ENCODE results near the gene HOXB5. TPM values are rescaled to one million over a fixed set of nuclear protein-coding genes. Genes with fewer than 3 reads are reported as not detected.
A peak's percentile ranks its signal among the peaks of the same experiment; 100 is the strongest.

The HOXB5 gene
- total RNA-seq, 2 donors from 2014 or later, result 11.0 to 22.7 TPM

DNA sequence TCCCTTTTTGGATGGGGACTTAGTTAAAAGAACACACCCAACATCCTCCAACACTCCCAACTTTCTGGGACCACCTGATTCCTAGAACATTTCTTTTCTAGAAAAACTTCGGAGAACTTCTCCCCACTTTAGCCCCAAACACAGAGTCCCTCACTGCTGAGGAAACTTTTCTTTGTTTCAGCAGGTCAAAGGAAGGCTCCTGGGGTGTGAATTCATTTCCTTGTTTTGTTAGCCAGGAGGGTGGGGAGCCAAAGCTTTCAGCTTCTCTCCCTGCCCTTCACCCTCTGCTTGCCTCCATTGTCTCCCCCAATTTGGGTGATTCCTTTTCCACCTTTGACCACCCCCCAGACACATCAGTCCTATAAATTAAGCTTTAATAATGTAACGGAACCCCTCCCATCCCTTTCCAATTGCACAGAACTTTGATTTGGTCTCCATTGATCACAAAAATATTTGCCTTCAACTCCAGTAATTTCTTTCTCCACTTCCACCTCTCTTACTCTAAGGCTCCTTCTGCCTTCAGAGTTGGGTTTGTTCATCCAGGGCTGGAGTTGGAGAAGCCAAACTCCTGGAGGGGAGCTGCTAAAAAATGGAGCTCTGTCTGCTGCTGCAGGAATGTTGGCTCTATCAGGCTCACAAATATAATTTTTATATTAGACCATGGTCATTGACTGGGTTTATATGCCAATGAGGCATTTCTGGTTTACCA, 25.8 kb downstream of the HOXB5 start:
- H3K4me1 ChIP-seq, result peaks cover 21% of the 10 kb centered on the region
- TF ChIP-seq, protein P1, sequence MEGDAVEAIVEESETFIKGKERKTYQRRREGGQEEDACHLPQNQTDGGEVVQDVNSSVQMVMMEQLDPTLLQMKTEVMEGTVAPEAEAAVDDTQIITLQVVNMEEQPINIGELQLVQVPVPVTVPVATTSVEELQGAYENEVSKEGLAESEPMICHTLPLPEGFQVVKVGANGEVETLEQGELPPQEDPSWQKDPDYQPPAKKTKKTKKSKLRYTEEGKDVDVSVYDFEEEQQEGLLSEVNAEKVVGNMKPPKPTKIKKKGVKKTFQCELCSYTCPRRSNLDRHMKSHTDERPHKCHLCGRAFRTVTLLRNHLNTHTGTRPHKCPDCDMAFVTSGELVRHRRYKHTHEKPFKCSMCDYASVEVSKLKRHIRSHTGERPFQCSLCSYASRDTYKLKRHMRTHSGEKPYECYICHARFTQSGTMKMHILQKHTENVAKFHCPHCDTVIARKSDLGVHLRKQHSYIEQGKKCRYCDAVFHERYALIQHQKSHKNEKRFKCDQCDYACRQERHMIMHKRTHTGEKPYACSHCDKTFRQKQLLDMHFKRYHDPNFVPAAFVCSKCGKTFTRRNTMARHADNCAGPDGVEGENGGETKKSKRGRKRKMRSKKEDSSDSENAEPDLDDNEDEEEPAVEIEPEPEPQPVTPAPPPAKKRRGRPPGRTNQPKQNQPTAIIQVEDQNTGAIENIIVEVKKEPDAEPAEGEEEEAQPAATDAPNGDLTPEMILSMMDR (IDR thresholded peaks at IDR 0.05), result no peak
- peak overlapping the region; percentile 34 for H3K27ac ChIP-seq
- intact Hi-C loops (cut with DNase I), result no loop called here
- H3K4me3 ChIP-seq, result no peak overlapping the region
- peak overlapping the region in 1 of 2 donors; percentile 27 for H3K9ac ChIP-seq (ENCODE audit: low read depth in 2 of 2, low read length in 2 of 2)
- H3K27me3 ChIP-seq, result no peaks in the 10 kb centered on the region
- no peaks in the 10 kb centered on the region for H3K36me3 ChIP-seq
- no peak for DNase-seq
- H3K9me3 ChIP-seq, result no peaks in the 10 kb centered on the region

DNA sequence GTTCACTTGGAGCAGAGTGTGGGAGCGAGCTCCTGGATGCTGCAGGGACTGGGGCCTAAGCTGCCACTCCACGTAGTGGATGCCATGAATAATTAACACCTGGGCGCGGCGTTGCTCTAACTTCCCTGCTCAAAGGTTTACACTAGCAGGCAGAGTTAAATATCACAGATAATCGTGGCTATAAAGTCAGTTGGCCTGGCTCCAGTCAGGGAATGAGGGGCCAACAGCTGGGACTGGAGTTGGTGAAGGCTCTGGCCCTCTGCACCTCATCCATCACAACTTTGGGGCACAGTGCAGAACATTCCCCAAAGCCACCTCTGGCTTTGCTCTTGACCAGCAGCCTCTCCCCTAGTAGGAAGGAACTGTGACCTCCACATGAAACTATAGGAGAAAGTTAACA, 26.4 kb downstream of the HOXB5 start:
- peak overlapping the region in 1 of 2 donors; percentile 27 for H3K9ac ChIP-seq (ENCODE audit: low read depth in 2 of 2, low read length in 2 of 2)
- no peaks in the 10 kb centered on the region for H3K36me3 ChIP-seq
- no peaks in the 10 kb centered on the region for H3K9me3 ChIP-seq
- intact Hi-C loops (cut with DNase I), result no loop called here
- DNase-seq, result peak; percentile 84
- peak overlapping the region; percentile 34 for H3K27ac ChIP-seq
- no peak overlapping the region for H3K4me3 ChIP-seq
- H3K27me3 ChIP-seq, result no peaks in the 10 kb centered on the region
- TF ChIP-seq, protein P1 (IDR thresholded peaks at IDR 0.05), result no peak
- peaks cover 21% of the 10 kb centered on the region for H3K4me1 ChIP-seq

DNA sequence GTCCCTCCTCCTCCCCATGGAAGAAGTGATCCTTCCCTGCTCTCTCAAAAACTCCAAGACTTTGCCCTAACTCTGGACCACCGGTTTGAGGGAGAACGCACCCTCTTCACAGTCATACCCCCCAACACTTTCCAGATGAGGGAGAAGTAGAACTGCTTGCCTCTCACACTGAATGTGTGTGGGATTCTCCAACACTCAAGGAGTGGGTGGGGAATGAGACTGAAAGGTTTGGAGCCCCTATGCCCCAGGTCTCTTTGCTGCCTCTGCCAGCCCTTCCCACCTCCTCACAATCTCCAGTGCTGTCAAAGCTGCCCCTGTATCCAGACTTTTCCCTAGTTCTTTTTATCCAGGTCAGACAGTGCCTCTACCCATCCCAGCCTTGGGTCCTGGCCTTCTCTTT, 26.9 kb downstream of the HOXB5 start:
- Histone ChIP-seq H3K4me1 (peaks cover 21% of the 10 kb centered on the region), H3K4me3 (no peak overlapping the region), H3K9ac (ENCODE audit: low read depth in 2 of 2, low read length in 2 of 2) (peak overlapping the region in 1 of 2 donors; percentile 27), H3K36me3 (no peaks in the 10 kb centered on the region), H3K9me3 (no peaks in the 10 kb centered on the region), H3K27ac (peak overlapping the region; percentile 34), H3K27me3 (no peaks in the 10 kb centered on the region)
- DNase-seq, result no peak
- TF ChIP-seq, protein P1 (IDR thresholded peaks at IDR 0.05), result no peak
- intact Hi-C loops (cut with DNase I), result no loop called here

DNA sequence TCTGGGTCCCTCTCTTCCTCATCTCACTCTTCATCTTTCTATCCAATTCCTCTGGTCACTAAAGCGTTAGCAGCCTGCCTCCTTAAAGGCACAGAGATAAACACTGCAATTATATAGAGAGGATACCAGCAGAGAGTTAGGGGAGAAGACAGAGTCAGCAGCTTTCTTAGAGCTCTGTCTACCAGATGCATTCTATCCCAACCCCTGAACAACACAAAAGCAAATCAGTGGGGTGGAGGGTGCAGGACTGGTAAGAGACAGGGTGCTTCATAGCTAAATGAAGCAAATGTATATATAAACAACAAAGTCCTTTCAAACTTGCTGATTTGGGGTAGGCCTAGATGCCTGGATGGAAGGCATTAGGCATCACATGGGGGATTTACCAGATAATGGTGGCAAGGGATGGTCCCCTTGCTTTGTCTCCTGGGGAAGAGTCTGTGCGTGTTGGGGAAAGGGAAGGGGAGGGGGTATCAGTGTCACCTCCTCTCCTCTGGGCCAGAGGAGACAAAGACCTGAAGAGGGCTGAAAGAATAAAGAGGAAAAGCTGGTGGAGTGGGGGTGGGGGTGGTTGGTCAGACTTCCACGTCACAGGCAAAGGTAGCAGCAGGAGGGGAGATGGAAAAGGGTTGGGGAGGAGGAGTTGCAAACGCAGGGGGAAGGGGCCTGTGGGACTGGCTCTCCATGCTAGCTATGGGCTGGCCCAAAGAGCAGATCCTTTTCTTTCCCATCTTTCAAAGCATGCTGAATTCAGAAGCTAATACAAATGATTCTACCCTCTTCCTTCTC, 27.5 kb downstream of the HOXB5 start:
- Histone ChIP-seq H3K36me3 (no peaks in the 10 kb centered on the region), H3K9me3 (no peaks in the 10 kb centered on the region), H3K27me3 (no peaks in the 10 kb centered on the region), H3K27ac (no peak overlapping the region), H3K4me1 (peaks cover 21% of the 10 kb centered on the region), H3K9ac (ENCODE audit: low read depth in 2 of 2, low read length in 2 of 2) (no peak overlapping the region), H3K4me3 (no peak overlapping the region)
- TF ChIP-seq, protein P1 (IDR thresholded peaks at IDR 0.05), result no peak
- intact Hi-C loops (cut with DNase I), result no loop called here
- DNase-seq, result no peak

DNA sequence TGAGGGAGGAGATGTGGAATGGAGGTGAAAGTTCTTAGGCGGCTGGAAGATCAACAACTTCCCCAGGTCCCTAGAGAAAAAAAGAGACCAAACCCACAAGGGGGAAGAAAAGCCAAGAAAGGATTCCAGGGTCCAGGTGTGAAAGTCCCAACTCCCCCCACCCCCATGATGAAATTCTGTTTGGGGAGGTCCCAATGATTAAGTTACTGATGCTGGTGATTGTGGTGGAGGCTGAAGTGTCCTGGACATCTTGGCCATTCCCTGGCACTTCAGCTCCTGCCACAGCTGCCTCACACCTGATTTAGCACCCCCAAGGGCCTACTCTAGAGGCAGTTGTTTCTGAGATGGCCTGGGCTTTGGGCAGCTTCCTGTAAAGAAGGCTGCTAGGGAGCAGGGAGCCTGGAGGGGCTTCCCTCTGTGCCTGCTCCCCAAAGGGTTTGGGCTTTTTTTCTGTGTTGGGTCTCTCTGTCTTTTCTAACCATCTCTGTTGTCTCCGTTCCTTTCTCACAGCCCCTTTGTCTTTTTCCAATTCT, 28.5 kb downstream of the HOXB5 start:
- Histone ChIP-seq H3K9ac (ENCODE audit: low read depth in 2 of 2, low read length in 2 of 2) (peak overlapping the region in 1 of 2 donors; percentile 48), H3K27ac (no peak overlapping the region), H3K36me3 (no peaks in the 10 kb centered on the region), H3K4me3 (no peak overlapping the region), H3K4me1 (peaks cover 21% of the 10 kb centered on the region), H3K27me3 (no peaks in the 10 kb centered on the region), H3K9me3 (no peaks in the 10 kb centered on the region)
- TF ChIP-seq, protein P1 (IDR thresholded peaks at IDR 0.05), result no peak
- intact Hi-C loops (cut with DNase I), result no loop called here
- no peak for DNase-seq

Data from colonic mucosa (tissue), 4 donors.